ENCODE results near the gene DRAM2.
"Not testable (repeated sequence)": the region's sequence is repeated elsewhere in the genome, so short reads cannot be mapped to it uniquely, and the experiment has no call there.

DRAM2 gene

DNA sequence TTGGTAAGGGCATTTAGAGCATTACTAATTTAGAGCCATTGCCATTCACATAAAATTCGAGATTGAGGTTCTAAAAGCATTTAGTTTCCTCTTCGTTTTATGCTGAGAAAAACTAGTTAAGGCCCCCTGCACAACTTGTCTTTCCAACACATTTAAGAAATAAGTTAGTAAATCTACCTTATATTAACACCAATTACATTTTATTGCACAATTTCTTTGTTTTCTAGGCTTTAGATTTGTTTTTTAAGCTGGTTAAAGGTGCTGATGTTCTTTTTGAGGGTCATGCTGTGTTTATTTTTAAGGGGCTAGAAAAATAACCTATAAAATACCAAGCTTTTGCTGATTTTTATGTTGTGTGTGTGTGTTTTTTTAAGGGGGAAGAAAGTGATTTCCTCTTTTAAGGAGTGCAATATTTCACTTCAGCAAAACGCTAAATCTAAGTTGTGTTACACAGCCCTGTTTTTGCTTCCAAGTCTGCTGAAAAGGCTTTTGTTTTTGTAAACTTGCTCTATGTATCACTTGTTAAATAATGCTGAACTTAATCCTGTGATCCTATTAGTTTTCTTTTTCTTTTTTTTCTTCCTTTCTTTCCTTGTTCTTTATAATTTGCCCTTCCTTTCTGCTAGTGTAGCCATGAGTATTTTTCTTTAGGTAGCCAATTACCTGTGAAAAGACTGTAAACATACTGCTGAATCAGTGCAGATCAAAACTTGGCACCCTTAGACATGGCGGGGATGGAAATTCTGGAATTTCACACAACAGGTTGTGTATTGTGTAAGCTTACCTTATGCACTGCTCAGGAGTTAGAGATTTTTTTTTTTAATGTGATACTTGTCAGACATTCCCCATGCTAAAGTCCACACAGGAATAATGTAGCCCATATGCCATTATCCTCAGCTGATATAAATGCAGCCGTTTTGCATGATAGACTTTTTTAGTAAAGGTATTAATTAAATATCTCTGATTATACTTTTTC, 1.6 kb upstream of the DRAM2 start:
- no peak for DNase-seq

DNA sequence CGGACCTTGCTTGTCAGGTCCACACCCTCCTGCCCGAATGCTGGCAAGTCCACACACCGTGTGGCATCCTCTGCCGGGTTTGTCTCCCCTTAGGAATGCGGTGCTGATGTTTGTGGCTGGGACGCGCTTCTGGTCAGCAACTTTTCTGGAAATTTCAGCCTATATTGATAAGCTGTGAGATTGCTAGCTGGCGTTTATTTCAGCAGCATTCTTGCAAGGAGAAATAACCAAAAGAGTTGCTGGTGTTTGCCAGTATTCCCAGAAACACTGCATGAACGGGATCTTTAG, 731 bp upstream of the DRAM2 start:
- DNase-seq = no peak

DNA sequence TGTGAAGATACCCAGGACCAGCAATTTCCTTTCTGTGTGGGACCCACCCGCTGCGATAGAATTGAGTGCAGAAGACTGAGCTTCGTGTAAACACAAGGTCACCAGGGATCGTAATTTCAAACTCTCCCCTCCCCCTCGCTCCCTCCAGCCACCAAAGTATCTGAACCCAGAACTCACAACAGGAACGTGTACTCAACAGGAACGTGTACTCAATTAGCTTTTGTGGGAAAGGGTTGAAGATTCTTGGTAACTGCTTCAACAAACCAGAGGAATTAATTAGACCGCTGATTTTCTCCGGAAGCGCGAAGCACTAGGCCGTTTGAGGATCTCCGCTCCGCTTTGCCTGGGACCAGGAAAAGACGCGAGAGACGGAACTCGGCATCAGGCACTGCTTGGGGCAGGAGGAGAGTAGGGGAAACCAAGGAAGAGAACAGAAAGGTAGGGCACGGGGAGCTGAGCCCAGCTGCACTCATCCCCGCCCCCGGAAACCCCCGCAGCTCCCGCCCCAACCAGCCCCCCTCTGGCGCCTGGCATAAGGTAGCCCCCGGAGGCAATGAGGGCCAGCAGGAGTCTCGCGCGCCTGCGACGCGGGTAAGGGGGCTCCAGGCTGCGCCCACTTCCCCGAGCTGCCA, 453 bp downstream of the DRAM2 start:
- DNase-seq = peak; percentile 22 to 31

DNA sequence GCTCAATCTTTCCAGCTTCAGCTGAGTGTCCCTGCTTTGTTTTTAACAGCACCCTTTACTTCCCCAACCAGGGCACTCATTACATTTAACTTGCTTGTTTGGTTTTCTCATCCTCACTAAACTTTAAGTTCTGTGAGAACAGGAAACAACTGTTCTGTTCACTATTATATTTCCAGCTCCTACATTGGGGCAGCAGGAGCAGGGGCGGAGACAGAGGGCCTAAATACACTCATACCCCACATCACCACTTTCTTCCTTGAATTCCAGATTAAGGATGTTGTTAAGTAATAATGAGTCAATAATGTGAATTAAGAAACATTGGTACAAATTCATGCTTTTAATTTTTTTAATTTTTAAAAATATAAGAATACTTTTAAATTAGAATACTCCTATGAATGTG, 6.0 kb downstream of the DRAM2 start:
- DNase-seq = no peak

DNA sequence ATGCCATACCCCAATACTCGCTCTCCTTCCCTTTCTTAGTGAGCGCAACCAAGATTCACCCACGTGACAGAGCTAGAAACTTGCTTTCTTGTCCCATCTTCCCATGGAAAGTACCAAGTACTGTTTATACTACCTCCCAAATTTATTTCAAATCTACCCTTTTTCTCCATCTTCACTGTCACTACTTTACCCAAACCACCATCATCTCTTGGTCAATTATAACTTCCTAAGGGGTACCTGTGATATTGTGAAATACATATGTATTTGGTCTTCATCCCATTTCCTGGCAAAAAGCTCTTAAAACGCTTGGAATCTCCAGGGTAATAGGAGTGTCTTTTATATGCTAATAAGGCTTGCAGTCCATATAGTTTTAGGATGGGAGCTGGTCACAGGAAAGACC, 8.2 kb downstream of the DRAM2 start:
- DNase-seq = no peak

DNA sequence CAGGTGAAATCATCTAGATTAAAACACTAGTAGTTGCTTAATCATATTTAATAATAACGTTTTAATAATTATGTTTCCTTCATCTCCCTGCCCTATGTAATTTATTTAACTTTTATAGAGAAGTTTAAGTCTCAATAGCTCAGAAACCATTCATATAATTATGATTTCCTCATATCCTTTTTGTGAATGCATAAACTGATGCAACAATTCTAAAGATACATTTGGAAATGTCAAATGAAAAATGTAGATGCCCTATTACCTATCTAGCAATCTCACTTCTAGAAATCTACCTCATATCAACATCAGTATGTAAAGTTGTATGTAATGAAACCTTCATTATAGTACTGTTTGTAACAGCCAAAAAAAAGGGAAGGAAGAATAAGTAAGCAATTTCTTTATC, 10.5 kb downstream of the DRAM2 start:
- DNase-seq = no peak

DNA sequence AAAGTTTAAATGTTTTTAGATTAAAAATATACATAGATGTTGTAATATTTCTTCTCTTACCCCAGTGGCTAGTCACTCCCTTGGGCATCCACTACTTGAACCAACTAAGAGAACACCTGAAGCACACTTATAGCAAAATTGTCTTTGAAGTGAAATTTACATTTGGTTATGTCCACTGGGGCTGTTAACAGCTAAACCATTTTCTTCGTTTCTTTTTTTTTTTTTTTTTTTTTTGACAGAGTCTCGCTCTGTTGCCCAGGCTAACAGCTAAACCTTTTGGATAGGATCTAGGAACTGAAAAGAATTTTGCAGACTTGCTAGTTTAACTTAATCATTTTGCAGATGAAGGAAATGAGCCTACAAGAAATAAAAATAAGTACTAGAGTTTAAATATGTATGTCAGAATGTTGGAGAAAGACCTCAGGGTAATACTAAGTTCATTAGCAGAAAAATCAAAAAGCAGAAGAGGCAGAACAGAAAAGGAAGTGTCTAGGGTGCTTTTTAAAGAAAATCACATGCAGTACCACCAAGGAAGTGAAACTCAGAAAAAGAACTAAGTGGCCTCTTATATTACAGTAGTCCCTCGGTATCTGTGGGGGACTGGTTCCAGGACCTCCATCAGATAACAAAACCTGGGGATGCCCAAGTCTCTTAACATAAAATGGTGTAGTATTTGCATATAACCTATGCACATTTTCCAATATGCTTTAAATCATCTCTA, 11.8 kb downstream of the DRAM2 start:
- DNase-seq = no peak

DNA sequence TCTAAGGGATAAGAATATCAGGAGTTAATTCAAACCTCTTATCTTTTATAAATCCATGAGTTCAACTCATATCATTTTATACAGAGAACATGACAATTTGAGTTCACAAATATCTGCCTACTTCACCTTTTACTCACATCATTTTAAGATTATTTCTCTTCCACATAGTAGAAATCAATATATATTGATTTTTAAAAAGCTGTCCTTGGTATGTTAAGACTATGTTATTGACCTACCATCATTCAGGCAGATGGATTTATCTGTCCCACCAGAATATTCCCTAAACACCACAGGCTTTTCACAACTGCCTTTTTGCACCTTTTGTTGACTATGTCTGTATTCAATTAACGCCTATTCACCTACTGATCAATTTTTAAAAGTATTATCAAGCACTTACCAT, 13.5 kb downstream of the DRAM2 start:
- no peak for DNase-seq

DNA sequence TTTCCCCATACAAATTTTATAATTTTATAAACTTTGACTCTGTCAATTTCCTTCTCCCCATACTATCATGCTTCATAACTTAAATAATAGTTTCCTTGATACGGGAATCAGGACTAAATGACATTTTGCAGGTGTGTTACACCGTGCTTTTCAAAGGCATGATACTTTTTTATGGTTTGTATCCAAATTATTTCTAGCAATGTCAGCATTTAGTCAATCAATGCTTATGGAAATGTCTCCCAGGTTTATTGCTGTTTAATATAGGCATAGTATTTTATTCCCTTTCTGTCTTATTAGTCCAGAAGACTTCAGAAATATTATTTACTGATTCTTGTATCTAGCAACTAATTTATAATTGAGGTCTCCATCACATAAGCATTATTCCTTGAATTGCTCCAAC, 23.4 kb downstream of the DRAM2 start:
- no peak for DNase-seq

DNA sequence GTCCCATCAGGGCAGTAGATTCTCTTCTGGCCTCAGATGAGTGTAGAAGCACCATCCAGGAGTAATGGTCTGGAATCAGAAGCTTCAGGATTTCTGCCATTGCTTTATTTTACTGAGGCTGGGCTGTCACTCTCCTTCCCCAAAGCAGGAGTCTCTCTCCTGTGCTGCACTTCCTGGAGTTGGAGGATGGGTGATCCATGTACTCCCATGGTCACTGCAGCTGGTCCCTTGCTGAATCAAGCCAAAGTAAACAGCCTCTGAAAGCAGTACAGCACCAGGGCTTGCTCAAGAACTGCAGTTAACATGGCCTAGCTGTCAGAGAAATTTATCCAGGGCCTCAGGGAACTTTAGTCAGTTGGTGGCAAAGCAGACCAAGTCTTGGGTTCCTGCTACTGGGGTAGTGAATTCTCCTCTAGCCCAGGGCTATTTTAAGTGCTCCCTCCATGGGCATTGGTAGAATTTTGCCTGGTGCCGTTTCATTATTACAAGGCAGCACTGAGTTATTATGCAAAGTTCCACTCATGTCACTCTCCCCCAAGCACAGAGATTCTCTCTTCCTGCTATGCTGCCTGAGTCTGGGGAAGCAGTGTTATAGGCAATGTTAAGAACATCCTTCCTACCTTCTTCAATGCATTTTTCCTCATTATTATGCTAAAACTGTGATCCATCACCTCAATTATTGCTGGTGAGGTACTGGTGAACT, 29.5 kb downstream of the DRAM2 start:
- DNase-seq = no peak

DNA sequence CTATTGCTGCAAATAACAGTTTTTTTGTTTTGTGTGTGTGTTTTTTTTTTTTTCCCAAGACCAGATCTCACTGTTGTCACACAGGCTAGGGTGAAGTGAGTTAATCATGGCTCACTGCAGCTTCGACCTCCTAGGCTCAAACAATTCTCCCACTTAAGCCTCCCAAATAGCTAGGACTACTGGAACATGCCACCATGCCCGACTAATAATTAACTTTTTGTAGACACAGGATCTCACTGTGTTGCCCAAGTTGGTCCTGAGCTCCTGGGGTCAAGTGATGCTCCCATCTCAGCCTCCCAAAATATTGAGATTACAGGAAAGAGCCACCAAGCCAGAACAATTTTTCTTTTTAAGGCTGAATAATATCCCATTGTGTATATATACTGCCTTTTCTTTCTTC, 34.9 kb downstream of the DRAM2 start:
- no peak for DNase-seq

DNA sequence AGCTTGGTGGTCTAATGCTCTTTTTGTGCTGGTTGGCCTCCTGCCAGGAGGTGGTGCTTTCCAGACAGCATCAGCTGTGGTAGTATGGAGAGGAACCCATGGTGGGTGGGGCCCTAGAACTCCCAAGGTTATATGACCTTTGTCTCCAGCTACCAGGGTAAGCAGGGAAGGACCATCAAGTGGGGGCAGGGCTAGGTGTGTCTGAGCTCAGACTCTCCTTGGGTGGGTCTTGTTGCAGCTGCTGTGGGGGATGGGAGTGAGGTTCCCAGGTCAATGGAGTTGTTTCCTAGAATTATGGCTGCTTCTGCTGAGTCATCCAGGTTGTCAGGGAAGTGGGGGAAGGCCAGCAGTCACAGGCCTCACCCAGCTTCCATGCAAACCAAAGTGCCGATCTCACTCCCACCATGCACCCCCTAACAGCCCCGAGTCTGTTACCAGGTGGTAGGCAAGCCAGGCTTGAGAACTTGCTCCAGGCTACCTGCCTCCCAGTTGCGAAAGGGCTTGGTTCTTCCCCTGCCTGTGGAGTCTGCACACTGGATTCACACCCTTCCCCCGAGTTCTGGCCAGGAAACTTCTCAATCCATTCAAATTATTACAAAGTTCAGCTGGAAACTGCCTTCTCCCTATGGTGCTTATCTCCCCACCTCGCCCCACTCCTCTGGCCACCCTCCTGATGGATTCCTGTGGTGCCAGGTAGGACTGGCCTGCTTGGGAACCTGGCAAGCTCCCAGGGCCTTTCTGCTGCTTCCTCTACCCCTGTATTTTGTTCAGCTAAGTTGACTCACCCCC, 37.8 kb downstream of the DRAM2 start:
- DNase-seq = no peak

DNA sequence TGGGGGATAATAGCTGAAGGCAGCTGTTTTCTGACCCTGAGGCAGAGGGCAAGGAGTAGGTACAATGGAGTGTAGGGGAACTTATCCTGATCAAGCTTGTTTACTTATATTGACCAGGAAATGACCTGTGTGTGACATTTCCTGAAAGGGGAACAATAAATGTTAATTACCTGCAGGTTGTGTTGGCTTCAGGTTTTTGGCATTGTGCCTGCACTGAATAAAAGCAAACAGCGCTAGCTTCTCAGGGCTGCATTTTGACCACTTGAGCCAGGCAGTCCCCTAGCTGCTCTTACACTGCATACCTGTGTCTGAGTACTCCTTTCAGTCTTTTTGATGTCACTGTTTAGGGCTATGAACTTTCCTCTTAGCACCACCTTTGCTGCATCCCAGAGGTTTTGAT, 40.6 kb downstream of the DRAM2 start:
- DNase-seq = no peak

DNA sequence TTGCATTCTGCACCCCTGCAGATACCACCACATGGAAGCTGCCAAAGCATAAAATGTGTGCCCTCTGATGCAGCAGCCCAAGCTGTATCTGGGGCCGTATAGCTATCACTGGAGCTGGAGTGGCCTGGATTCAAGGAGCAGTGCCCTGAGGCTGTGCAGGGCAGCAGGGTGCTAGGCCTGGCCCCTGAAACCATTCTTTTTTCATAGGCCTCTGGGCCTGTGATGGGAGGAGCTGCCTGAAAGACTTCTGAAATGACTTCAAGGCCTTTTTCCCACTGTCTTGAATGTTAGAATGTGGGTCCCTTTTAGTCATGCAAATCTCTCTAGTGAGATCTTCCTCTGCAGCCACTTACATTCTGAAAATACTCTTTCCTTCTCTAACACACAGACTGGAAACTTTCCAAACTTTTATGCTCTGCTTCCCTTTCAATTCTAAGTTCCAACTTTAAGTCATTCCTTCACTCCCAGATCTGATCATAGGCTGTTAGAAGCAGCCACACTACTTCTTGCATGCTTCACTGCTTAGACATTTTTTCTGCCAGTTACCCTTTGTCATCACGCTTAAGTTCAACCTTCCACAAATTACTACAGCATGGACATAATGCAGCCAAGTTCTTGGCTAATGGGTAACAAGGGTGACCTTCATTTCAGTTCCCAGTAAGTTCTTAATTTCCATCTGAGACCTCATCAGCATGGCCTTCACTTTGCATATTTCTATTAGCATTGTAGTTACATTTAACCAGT, 42.4 kb downstream of the DRAM2 start:
- DNase-seq = no peak

DNA sequence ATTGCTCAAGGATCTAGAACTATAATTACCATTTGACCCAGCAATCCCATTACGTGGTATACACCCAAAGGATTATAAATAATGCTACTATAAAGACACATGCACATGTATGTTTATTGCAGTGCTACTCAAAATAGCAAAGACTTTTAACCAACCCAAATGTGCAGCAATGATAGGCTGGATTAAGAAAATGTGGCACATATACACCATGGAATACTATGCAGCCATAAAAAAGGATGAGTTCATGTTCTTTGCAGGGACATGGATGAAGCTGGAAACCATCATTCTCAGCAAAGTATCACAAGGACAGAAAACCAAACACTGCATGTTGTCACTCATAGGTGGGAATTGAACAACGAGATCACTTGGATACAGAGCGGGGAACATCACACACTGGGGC, 44.5 kb downstream of the DRAM2 start:
- not testable (repeated sequence) for DNase-seq

DNA sequence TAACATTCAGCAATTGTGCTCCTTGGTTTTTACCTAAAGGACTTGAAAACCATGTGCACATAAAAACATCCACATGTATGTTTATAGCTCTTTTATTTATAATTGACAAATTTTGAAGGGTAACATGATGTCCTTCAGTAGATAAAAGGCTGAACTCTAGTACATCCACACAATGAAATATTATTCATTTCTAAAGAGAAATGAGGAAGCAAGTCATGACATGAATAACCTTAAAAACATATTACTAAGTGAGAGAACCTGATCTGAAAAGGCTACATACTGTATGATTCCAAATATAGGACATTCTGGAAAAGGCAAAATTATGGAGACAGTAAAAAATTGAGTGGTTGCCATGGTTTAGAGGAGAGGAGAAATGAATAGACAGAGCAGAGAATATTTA, 50.3 kb downstream of the DRAM2 start:
- DNase-seq = no peak

DNA sequence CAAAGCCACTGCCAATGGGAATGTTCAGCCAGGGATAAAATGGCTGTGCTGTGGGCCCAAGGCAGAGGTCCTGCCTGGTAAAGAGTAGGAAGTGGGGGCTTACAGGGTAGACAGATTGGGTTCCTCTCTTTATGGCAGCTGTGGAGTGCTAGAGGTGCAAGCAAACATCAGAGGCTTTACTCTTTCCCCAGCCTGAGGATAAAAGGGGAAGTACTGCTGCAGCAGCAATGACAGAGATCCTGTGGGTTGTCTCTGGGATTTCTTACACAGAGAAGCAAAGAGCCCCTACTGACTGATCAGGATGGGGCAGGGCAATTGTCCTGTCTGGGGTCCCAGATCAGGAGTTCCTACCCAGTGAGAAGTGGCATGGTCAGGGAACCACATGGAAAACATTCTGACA, 54.2 kb downstream of the DRAM2 start:
- no peak for DNase-seq

DNA sequence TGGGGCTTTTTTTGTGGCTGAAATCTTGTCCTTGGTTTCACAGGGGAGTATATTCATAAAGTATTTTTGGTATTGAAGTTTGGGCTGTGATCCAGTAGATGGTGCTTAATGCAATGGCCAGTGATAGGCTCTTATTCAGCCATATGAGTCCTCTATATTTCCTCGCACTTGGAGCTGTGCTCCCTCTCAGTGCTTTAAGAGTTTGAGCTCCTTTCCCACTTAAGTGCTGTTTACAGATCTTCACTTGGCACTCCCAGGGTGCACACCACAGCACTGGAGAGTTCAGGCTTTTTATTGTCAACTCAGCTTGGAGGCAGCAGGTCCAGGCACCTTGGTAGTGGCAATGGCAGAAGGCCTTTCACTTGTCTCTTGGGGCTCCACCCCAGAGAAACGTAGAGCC, 54.9 kb downstream of the DRAM2 start:
- no peak for DNase-seq

DNA sequence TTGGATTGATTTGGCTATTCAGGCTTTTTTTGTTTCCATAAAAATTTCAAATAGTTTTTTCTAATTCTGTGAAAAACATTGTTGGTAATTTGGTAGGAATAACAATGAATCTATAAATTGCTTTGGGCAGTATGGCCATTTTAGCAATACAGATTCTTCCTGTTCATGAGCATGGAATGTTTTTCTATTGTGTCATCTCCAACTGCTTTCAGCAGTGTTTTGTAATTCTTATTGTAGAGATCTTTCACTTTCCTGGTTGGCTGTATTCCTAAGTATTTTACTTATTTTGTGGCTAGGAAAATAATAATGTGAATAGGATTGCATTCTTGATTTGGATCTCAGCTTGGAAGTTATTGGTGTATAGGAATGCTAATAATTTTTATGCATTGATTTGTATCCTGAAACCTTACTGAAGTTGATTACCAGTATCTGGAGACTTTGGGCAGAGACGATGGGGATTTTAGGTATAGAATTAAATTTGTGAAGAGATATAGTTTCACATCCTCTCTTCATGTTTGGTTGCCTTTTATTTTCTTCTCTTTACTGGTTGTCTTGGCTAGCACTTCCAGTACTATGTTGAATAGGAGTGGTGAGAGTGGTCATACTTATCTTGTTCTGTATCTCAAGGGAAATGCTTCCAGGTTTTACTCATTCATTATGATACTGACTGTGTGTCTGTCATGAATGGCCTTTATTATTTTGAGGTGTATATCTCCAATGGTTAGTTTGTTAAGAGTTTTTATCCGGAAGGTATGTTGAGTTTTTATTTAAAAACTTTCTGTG, 57.3 kb downstream of the DRAM2 start:
- DNase-seq = no peak

DNA sequence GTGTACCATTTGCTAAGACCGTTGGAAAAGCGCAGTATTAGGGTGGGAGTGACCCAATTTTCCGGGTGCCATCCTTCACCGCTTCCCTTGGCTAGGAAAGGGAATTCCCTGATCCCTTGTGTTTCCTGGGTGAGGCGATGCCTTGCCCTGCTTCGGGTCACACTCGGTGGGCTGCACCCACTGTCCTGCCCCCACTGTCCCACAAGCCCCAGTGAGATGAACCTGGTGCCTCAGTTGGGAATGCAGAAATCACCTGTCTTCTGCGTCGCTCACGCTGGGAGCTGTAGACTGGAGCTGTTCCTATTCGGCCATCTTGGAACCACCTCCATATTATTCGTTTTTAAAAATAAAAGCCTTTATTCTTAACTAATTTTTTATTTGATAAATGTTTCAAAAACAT, 60.6 kb downstream of the DRAM2 start:
- DNase-seq = not testable (repeated sequence)

DNA sequence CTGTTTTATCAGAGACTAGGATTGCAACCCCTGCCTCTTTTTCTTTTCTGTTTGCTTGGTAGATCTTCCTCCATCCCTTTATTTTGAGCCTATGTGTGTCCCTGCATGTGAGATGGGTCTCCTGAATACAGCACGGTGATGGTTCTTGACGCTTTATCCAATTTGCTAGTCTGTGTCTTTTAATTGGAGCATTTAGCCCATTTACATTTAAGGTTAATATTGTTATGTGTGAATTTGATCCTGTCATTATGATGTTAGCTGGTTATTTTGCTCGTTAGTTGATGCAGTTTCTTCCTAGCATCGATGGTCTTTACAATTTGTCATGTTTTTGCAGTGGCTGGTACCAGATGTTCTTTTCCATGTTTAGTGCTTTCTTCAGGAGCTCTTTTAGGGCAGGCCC, 62.6 kb downstream of the DRAM2 start:
- DNase-seq = not testable (repeated sequence)

Measured in NCI-H187 (cell line).